ENCODE results near the gene MIXL1. TPM values are rescaled to one million over a fixed set of nuclear protein-coding genes. Genes with fewer than 3 reads are reported as not detected.

MIXL1 gene
- total and polyA plus RNA-seq, 2 of the 13 experiments (the other 11 are each of a cell fraction or from before 2014, with no cell fraction given) = 7.6 to 18.5 TPM

DNA sequence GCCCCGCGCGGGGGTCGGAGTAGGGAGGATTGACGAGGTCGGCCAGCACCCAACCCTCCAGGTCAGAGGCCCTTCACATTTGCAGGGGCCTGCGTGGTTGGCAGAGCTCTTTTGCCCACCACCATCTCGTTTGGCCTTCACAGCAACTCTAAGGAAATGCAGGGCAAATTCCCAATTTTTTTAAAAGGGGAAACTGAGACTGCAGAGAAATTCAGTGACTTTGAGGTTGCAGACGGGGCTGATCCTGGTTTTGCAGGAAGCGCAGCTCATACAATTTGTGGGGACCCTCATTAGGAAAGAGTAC is 36.5 kb upstream of the MIXL1 start (continued):
- TF ChIP-seq, protein P1, sequence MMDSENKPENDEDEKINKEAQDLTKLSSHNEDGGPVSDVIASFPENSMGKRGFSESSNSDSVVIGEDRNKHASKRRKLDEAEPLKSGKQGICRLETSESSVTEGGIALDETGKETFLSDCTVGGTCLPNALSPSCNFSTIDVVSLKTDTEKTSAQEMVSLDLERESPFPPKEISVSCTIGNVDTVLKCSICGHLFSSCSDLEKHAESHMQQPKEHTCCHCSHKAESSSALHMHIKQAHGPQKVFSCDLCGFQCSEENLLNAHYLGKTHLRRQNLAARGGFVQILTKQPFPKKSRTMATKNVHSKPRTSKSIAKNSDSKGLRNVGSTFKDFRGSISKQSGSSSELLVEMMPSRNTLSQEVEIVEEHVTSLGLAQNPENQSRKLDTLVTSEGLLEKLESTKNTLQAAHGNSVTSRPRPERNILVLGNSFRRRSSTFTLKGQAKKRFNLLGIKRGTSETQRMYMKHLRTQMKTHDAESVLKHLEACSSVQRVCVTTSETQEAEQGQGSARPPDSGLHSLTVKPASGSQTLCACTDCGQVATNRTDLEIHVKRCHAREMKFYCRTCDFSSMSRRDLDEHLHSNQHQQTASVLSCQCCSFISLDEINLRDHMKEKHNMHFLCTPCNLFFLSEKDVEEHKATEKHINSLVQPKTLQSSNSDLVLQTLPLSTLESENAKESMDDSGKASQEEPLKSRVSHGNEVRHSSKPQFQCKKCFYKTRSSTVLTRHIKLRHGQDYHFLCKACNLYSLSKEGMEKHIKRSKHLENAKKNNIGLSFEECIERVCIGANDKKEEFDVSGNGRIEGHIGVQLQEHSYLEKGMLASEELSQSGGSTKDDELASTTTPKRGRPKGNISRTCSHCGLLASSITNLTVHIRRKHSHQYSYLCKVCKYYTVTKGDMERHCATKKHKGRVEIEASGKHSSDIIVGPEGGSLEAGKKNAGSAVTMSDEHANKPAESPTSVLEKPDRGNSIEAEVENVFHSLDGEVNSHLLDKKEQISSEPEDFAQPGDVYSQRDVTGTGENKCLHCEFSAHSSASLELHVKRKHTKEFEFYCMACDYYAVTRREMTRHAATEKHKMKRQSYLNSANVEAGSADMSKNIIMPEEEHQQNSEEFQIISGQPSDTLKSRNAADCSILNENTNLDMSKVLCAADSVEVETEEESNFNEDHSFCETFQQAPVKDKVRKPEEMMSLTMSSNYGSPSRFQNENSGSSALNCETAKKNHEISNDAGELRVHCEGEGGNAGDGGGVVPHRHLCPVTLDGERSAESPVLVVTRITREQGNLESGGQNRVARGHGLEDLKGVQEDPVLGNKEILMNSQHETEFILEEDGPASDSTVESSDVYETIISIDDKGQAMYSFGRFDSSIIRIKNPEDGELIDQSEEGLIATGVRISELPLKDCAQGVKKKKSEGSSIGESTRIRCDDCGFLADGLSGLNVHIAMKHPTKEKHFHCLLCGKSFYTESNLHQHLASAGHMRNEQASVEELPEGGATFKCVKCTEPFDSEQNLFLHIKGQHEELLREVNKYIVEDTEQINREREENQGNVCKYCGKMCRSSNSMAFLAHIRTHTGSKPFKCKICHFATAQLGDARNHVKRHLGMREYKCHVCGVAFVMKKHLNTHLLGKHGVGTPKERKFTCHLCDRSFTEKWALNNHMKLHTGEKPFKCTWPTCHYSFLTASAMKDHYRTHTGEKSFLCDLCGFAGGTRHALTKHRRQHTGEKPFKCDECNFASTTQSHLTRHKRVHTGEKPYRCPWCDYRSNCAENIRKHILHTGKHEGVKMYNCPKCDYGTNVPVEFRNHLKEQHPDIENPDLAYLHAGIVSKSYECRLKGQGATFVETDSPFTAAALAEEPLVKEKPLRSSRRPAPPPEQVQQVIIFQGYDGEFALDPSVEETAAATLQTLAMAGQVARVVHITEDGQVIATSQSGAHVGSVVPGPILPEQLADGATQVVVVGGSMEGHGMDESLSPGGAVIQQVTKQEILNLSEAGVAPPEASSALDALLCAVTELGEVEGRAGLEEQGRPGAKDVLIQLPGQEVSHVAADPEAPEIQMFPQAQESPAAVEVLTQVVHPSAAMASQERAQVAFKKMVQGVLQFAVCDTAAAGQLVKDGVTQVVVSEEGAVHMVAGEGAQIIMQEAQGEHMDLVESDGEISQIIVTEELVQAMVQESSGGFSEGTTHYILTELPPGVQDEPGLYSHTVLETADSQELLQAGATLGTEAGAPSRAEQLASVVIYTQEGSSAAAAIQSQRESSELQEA (CRISPR knock-in tag; IDR thresholded peaks at IDR 0.05; ENCODE audit: not compliant biosample characterization) = peak; percentile 30
- TF ChIP-seq, protein P2, sequence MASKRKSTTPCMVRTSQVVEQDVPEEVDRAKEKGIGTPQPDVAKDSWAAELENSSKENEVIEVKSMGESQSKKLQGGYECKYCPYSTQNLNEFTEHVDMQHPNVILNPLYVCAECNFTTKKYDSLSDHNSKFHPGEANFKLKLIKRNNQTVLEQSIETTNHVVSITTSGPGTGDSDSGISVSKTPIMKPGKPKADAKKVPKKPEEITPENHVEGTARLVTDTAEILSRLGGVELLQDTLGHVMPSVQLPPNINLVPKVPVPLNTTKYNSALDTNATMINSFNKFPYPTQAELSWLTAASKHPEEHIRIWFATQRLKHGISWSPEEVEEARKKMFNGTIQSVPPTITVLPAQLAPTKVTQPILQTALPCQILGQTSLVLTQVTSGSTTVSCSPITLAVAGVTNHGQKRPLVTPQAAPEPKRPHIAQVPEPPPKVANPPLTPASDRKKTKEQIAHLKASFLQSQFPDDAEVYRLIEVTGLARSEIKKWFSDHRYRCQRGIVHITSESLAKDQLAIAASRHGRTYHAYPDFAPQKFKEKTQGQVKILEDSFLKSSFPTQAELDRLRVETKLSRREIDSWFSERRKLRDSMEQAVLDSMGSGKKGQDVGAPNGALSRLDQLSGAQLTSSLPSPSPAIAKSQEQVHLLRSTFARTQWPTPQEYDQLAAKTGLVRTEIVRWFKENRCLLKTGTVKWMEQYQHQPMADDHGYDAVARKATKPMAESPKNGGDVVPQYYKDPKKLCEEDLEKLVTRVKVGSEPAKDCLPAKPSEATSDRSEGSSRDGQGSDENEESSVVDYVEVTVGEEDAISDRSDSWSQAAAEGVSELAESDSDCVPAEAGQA (IDR thresholded peaks at IDR 0.05; ENCODE audit: low read depth) = no peak
- TF ChIP-seq, protein P2 (CRISPR knock-in tag; IDR thresholded peaks at IDR 0.05; ENCODE audit: borderline replicate concordance) = no peak
- TF ChIP-seq, protein P3, sequence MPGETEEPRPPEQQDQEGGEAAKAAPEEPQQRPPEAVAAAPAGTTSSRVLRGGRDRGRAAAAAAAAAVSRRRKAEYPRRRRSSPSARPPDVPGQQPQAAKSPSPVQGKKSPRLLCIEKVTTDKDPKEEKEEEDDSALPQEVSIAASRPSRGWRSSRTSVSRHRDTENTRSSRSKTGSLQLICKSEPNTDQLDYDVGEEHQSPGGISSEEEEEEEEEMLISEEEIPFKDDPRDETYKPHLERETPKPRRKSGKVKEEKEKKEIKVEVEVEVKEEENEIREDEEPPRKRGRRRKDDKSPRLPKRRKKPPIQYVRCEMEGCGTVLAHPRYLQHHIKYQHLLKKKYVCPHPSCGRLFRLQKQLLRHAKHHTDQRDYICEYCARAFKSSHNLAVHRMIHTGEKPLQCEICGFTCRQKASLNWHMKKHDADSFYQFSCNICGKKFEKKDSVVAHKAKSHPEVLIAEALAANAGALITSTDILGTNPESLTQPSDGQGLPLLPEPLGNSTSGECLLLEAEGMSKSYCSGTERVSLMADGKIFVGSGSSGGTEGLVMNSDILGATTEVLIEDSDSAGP (CRISPR knock-in tag; IDR thresholded peaks at IDR 0.05; ENCODE audit: borderline replicate concordance) = peak; percentile 5; the same call in 1 of the 2 replicates
- TF ChIP-seq HNF4G (IDR thresholded peaks at IDR 0.05; ENCODE audit: borderline replicate concordance, low read depth, low read length) = no peak
- TF ChIP-seq HNF4G (CRISPR knock-in tag; IDR thresholded peaks at IDR 0.05; ENCODE audit: borderline replicate concordance, low read depth) = no peak
- TF ChIP-seq HNRNPLL (IDR thresholded peaks at IDR 0.05; ENCODE audit: low read depth, low read length, poor library complexity, severe bottlenecking) = no peak
- TF ChIP-seq TOPORS (CRISPR knock-in tag; IDR thresholded peaks at IDR 0.05) = no peak
